SK-N-SH treated with all-trans-retinoic acid at 6 μM for 48 hours (cell line): ENCODE measurements around the gene PSMA5.
A peak's percentile ranks its signal among the peaks of the same experiment; 100 is the strongest.

Source experiments
- ATAC-seq: fragments of 200-7000 bp; cut with Tn5 transposase; 3 replicates; pipeline ENCODE4 v1.9.1; 2020; ENCODE audit warnings: mild to moderate bottlenecking, moderate library complexity
- ARNTL ChIP-seq: fragments of 450-650 bp; formaldehyde crosslinking; IDR thresholded peaks from 2 replicates; pipeline ENCODE4 v1.5.0; 2020; ENCODE audit warnings: low read depth, mild to moderate bottlenecking, moderate library complexity, borderline replicate concordance
- BACH2 ChIP-seq: fragments of 250-450 bp; sonication (Bioruptor Pico); IDR thresholded peaks from 2 replicates; pipeline ENCODE4 v1.9.0; 2021; ENCODE audit warnings: mild to moderate bottlenecking, borderline replicate concordance
- CSDC2 ChIP-seq: fragments of 250-450 bp; sonication (Bioruptor Pico); IDR thresholded peaks from 2 replicates; pipeline ENCODE4 v1.5.0; 2020; ENCODE audit warnings: mild to moderate bottlenecking, moderate library complexity
- ESRRG ChIP-seq: fragments of 250-450 bp; sonication (Bioruptor Pico); IDR thresholded peaks from 2 replicates; pipeline ENCODE4 v1.6.1; 2021; ENCODE audit warnings: mild to moderate bottlenecking
- ISL1 ChIP-seq: fragments of 250-450 bp; sonication (Bioruptor Pico); IDR thresholded peaks from 2 replicates; pipeline ENCODE4 v2.1.2; 2022; ENCODE audit warnings: mild to moderate bottlenecking, moderate library complexity
- OSR1 ChIP-seq: fragments of 250-450 bp; sonication (Bioruptor Pico); IDR thresholded peaks from 2 replicates; pipeline ENCODE4 v1.8.0; 2022; ENCODE audit warnings: moderate library complexity, mild to moderate bottlenecking, inconsistent platforms
- PPARA ChIP-seq: fragments of 250-450 bp; sonication (Bioruptor Pico); IDR thresholded peaks from 2 replicates; pipeline ENCODE4 v1.5.0; 2020; ENCODE audit warnings: mild to moderate bottlenecking, borderline replicate concordance
- RARB ChIP-seq: fragments of 250-450 bp; sonication (Bioruptor Pico); IDR thresholded peaks from 2 replicates; pipeline ENCODE4 v1.8.0; 2021; ENCODE audit warnings: mild to moderate bottlenecking, moderate library complexity
- SNAI2 ChIP-seq: fragments of 250-450 bp; sonication (Bioruptor Pico); IDR thresholded peaks from 2 replicates; pipeline ENCODE4 v1.5.0; 2020; ENCODE audit warnings: mild to moderate bottlenecking, moderate library complexity
- TCF4 ChIP-seq: fragments of 250-450 bp; sonication (Bioruptor Pico); IDR thresholded peaks from 2 replicates; pipeline ENCODE4 v1.8.0; 2021; ENCODE audit warnings: mild to moderate bottlenecking, moderate library complexity, borderline replicate concordance
- TOX ChIP-seq: fragments of 250-450 bp; sonication (Bioruptor Pico); IDR thresholded peaks from 2 replicates; pipeline ENCODE4 v1.8.0; 2021; ENCODE audit warnings: mild to moderate bottlenecking, moderate library complexity, borderline replicate concordance
- ZC3H10 ChIP-seq: fragments of 250-450 bp; sonication (Bioruptor Pico); IDR thresholded peaks from 2 replicates; pipeline ENCODE4 v1.5.1; 2021; ENCODE audit warnings: mild to moderate bottlenecking, moderate library complexity
- ZFP30 ChIP-seq: fragments of 450-650 bp; formaldehyde crosslinking; IDR thresholded peaks from 2 replicates; pipeline ENCODE4 v1.5.0; 2022; ENCODE audit warnings: mild to moderate bottlenecking, moderate library complexity
- ZNF565 ChIP-seq: fragments of 450-650 bp; formaldehyde crosslinking; conservative IDR thresholded peaks from 2 replicates; pipeline ENCODE4 v1.5.0; 2020; ENCODE audit warnings: low read depth, mild to moderate bottlenecking, moderate library complexity
- ZNF70 ChIP-seq: fragments of 450-650 bp; formaldehyde crosslinking; IDR thresholded peaks from 2 replicates; pipeline ENCODE4 v1.5.0; 2020; ENCODE audit warnings: mild to moderate bottlenecking, moderate library complexity
- TF ChIP-seq, protein P1 (sequence below): fragments of 250-450 bp; sonication (Bioruptor Pico); IDR thresholded peaks from 2 replicates; pipeline ENCODE4 v1.8.0; 2021; ENCODE audit warnings: low read depth, mild to moderate bottlenecking, moderate library complexity, borderline replicate concordance
- TF ChIP-seq, protein P2 (sequence below): fragments of 250-450 bp; sonication (Bioruptor Pico); IDR thresholded peaks from 2 replicates; pipeline ENCODE4 v1.5.0; 2020; ENCODE audit warnings: mild to moderate bottlenecking, moderate library complexity
- TF ChIP-seq, protein P3 (sequence below): fragments of 250-450 bp; sonication (Bioruptor Pico); IDR thresholded peaks from 2 replicates; pipeline ENCODE4 v1.5.1; 2020; ENCODE audit warnings: low read depth, mild to moderate bottlenecking, moderate library complexity
- TF ChIP-seq, protein P4 (sequence below): fragments of 250-450 bp; sonication (Bioruptor Pico); IDR thresholded peaks from 2 replicates; pipeline ENCODE4 v1.8.0; 2020; ENCODE audit warnings: mild to moderate bottlenecking, moderate library complexity, borderline replicate concordance

The PSMA5 gene

DNA sequence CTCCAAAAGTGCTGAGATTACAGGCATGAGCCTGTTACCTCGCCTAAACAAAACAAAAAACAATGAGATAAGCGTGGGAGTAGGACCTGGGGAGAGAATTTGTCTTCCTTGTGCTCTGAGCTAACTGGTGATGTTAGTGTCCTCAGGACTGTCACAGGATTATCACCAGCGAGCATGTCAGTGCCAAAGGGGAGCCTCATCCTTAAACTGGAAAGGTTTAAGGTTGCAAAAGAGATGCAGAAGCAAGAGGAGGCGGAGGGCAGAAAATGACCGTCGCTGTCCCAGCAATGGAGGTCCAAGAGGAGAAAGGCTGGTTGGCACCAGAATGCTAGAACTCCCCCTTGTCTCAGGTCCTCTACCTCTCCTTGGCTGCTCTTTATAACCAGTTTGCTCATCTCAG lies 44.0 kb upstream of the PSMA5 start:
- no peak for TF ChIP-seq SNAI2 (CRISPR knock-in tag)
- ATAC-seq: no peak

DNA sequence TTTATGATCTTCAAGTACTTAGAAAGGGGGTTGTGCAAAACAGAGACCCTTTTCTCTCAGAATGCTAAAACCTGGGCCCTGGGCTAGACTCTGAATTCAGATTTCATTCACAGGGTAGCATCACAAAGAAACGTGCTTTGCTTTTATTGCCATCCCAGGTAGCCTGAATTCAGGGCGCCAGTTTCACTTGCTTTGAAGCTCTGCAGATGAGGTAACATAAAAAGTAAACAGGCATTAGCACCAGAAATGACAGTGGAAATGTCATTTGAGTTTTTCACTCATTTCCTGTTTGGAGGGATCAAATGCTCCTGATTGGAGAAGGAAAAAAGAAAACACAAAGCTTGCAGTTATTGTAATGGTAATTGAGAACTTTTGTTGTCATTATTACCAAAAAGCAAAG lies 42.7 kb upstream of the PSMA5 start:
- no peak for ATAC-seq
- TF ChIP-seq BACH2 (no peak), TCF4 (no peak), ZFP30 (CRISPR knock-in tag) (no peak), CSDC2 (CRISPR knock-in tag) (no peak), ARNTL (CRISPR knock-in tag) (no peak), ZNF70 (CRISPR knock-in tag) (no peak)

DNA sequence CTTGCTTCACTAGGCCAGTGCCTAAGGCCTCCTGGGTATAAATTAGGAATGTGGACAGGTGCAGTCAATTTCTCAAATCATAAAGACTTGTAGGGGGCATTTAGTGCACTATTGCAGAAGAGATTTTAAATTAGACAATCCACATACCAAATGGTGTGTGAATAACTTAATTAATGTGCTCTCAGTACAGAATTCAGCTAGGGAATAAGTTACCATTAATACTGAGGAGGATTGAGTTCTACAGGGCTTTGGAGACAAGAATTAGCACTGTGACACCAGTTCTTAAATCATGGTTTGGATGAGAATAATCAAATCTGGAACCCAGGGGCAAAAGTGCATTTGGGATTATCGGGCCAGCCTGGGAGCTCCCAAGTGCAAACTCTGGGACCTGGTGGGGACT lies 41.8 kb upstream of the PSMA5 start:
- TF ChIP-seq TCF4: no peak
- TF ChIP-seq PPARA (CRISPR knock-in tag): no peak
- no peak for TF ChIP-seq ARNTL (CRISPR knock-in tag)
- TF ChIP-seq, protein P1, sequence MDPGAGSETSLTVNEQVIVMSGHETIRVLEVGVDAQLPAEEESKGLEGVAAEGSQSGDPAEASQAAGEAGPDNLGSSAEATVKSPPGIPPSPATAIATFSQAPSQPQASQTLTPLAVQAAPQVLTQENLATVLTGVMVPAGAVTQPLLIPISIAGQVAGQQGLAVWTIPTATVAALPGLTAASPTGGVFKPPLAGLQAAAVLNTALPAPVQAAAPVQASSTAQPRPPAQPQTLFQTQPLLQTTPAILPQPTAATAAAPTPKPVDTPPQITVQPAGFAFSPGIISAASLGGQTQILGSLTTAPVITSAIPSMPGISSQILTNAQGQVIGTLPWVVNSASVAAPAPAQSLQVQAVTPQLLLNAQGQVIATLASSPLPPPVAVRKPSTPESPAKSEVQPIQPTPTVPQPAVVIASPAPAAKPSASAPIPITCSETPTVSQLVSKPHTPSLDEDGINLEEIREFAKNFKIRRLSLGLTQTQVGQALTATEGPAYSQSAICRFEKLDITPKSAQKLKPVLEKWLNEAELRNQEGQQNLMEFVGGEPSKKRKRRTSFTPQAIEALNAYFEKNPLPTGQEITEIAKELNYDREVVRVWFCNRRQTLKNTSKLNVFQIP (CRISPR knock-in tag): no peak
- TF ChIP-seq SNAI2 (CRISPR knock-in tag): no peak
- TF ChIP-seq ZC3H10: no peak
- no peak for TF ChIP-seq OSR1 (CRISPR knock-in tag)
- TF ChIP-seq, protein P2, sequence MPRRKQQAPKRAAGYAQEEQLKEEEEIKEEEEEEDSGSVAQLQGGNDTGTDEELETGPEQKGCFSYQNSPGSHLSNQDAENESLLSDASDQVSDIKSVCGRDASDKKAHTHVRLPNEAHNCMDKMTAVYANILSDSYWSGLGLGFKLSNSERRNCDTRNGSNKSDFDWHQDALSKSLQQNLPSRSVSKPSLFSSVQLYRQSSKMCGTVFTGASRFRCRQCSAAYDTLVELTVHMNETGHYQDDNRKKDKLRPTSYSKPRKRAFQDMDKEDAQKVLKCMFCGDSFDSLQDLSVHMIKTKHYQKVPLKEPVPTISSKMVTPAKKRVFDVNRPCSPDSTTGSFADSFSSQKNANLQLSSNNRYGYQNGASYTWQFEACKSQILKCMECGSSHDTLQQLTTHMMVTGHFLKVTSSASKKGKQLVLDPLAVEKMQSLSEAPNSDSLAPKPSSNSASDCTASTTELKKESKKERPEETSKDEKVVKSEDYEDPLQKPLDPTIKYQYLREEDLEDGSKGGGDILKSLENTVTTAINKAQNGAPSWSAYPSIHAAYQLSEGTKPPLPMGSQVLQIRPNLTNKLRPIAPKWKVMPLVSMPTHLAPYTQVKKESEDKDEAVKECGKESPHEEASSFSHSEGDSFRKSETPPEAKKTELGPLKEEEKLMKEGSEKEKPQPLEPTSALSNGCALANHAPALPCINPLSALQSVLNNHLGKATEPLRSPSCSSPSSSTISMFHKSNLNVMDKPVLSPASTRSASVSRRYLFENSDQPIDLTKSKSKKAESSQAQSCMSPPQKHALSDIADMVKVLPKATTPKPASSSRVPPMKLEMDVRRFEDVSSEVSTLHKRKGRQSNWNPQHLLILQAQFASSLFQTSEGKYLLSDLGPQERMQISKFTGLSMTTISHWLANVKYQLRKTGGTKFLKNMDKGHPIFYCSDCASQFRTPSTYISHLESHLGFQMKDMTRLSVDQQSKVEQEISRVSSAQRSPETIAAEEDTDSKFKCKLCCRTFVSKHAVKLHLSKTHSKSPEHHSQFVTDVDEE (CRISPR knock-in tag): no peak
- no peak for TF ChIP-seq ZNF565
- no peak for TF ChIP-seq RARB (CRISPR knock-in tag)
- no peak for TF ChIP-seq ZNF70 (CRISPR knock-in tag)
- no peak for TF ChIP-seq ISL1
- TF ChIP-seq, protein P3, sequence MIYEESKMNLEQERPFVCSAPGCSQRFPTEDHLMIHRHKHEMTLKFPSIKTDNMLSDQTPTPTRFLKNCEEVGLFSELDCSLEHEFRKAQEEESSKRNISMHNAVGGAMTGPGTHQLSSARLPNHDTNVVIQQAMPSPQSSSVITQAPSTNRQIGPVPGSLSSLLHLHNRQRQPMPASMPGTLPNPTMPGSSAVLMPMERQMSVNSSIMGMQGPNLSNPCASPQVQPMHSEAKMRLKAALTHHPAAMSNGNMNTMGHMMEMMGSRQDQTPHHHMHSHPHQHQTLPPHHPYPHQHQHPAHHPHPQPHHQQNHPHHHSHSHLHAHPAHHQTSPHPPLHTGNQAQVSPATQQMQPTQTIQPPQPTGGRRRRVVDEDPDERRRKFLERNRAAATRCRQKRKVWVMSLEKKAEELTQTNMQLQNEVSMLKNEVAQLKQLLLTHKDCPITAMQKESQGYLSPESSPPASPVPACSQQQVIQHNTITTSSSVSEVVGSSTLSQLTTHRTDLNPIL: no peak
- no peak for TF ChIP-seq CSDC2 (CRISPR knock-in tag)
- no peak for TF ChIP-seq ZFP30 (CRISPR knock-in tag)
- no peak for TF ChIP-seq BACH2
- ATAC-seq: no peak

DNA sequence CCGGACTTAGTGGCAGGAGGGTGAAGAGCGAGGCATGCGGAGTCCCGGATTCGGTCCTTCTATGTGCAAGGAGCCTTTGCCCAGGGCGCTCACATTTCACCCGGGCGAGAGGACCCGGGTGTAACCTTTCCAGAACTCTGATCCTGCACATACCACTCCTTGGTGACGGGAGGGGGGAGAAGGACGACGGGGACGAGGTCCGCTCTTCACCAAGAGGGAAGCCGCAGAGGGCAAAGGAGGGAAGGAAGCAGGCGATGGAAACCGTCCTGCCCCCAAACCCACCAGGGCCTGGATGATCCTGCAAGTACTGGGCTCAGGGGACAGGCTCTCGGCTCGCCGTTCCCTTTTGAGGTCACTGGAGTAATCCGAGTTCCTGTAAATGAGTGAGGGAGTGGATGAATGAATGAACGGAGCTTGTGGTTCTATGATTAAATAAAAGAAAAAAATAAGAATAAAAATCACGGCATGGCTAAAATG lies 41.1 kb upstream of the PSMA5 start:
- ATAC-seq: no peak
- TF ChIP-seq, protein P1 (CRISPR knock-in tag): no peak
- TF ChIP-seq ARNTL (CRISPR knock-in tag) (no peak), TOX (CRISPR knock-in tag) (no peak)

DNA sequence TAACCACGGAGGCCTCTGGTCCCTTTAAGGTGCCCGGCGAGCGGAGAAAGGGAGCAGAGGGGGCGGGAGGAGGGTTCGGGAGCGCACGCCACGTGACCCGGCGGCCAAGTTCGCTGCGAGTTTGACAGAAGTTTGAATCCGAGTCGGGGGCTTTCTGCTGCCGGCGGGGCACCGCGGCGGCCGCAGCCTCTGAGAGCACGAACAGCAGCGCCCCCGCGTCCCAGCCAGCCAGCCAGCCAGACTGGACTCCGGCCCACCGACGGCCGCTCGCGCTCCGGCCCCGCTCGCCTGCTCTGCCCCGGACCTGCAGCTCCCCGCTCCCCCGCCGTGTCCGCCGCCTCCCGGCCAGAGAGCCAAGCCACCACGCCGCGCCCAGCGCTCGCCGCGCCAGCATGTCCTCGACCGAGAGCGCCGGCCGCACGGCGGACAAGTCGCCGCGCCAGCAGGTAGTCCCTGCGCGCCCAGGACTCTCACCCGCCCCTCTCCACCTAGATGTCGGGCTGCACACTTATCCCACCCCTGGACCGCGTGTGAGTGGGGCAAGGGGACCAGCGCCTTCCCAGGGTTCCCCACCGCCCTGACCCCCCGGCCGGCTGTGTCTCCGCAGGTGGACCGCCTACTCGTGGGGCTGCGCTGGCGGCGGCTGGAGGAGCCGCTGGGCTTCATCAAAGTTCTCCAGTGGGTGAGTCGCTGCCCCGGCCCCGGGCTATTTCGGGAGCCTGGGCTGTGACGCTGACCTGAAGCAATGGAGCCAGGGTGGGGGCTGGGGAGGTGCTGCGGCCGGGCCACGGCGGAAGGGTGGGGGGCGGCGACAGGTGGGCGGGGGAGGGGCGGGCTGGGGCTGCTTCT lies 40.4 kb upstream of the PSMA5 start, which contains the start of gene SYPL2:
Gene SYPL2, plus strand, starts transcription at position 95 of the 849 bp plus-strand sequence. Its CDS starts 298 bp downstream, at position 393.
- peak; percentile 64 for ATAC-seq
- TF ChIP-seq, protein P3: no peak
- no peak for TF ChIP-seq OSR1 (CRISPR knock-in tag)
- TF ChIP-seq, protein P4, sequence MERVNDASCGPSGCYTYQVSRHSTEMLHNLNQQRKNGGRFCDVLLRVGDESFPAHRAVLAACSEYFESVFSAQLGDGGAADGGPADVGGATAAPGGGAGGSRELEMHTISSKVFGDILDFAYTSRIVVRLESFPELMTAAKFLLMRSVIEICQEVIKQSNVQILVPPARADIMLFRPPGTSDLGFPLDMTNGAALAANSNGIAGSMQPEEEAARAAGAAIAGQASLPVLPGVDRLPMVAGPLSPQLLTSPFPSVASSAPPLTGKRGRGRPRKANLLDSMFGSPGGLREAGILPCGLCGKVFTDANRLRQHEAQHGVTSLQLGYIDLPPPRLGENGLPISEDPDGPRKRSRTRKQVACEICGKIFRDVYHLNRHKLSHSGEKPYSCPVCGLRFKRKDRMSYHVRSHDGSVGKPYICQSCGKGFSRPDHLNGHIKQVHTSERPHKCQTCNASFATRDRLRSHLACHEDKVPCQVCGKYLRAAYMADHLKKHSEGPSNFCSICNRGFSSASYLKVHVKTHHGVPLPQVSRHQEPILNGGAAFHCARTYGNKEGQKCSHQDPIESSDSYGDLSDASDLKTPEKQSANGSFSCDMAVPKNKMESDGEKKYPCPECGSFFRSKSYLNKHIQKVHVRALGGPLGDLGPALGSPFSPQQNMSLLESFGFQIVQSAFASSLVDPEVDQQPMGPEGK (CRISPR knock-in tag): no peak
- TF ChIP-seq, protein P2 (CRISPR knock-in tag): no peak
- TF ChIP-seq TOX (CRISPR knock-in tag): no peak
- no peak for TF ChIP-seq RARB (CRISPR knock-in tag)
- no peak for TF ChIP-seq ZC3H10
- TF ChIP-seq ESRRG: no peak
- no peak for TF ChIP-seq ISL1
